Left renal cortex interstitium (tissue), 4 donors: ENCODE results near the gene CLIP4. TPM values are rescaled to one million over a fixed set of nuclear protein-coding genes. Genes with fewer than 3 reads are reported as not detected.
"Not testable (repeated sequence)": the region's sequence is repeated elsewhere in the genome, so short reads cannot be mapped to it uniquely, and the experiment has no call there.

ENCODE experiments used
- DNase-seq, 4 donors: peaks; one replicate each; pipeline ENCODE4 v3.0.0-alpha.2; 2013; ENCODE audit warnings: low read depth in 4 of 4, low spot score in 2 of 4, missing footprints in 1 of 4
- polyA plus RNA-seq, 4 donors: library from polyadenylated mRNA; unstranded; fragments of 120-200 nt; gene quantifications; one replicate each; pipeline ENCODE4 v1.2.1, GENCODE V29; 2013; ENCODE audit not compliant: insufficient read length in 4 of 4

Gene CLIP4
- 10 to 100 TPM; 13.8 to 26.2 (median 18.1) TPM for polyA plus RNA-seq

DNA sequence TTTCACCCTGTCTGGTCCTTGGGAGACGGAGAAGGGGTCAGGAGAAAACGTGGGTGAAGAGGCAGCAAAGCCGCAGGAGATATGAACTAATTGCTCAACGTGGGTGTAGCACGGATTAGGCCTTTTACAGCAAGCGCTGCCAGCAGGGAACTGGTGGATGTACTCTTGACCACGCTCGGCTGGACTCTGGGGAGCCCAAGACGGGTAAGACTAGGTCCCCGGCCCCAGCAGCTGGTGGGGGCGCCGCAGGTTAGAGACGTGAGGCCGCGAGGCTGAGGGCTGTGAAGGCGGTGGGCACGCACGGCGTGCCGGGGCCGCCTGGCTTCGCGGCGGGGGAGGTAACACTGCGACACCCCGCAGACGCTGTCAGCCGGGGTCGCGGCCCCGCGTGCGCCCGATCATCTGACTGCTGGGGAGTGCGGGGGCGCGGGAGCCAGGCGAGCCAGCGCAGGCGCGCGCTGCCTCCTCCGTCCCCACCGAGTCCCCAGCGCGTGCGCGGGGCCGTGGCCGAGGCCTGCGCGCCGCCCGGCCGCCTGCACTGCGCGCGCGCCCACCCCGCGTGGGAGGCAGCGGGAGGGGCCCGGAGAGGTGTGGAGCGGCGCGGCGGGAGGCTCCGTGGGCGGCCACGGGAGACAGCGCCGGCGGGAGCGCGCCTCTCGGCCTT, at the start of gene CLIP4:
TSS of gene CLIP4 (plus strand) at position 470 of the 664 bp plus-strand sequence. CDS start 5,974 bp downstream, outside the sequence.
- no peak for DNase-seq

DNA sequence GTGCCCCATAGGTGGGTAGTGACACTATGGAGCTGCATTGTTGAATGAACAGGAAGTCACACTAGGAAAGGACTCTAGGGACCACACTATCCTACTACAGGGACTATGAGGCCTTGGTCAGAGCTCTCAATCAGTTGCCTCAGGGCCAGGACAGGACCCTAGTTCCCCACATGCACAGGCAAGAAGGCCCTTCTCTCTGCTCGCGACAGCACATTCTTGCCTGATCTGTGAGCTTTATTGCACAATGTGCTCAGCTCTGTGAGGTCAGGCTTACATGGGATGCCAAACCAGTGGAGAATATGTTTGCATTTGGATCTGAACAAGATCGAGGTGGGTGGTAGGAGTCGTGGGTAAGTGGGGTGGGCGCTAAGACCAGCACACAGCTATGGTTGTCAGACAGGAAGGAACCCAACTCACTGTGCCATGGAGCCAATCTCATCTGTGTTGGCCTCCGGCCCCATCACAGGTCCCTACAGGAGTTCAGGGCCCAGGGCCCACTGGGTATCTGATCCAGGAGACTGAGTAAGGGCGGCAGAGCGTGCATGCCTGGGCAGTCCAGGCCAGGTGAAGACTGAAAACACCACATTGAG, 48.8 kb upstream of the CLIP4 start:
- DNase-seq = no peak

GRCh38 chr2:29066997-29067605, 48.1 kb upstream of the CLIP4 start:
- no peak for DNase-seq

GRCh38 chr2:29068513-29068912, 46.7 kb upstream of the CLIP4 start:
- DNase-seq = no peak

GRCh38 chr2:29070526-29070925, 44.7 kb upstream of the CLIP4 start:
- DNase-seq = no peak

- no peak for DNase-seq
These were observed 43.9 kb upstream of the CLIP4 start for GRCh38 chr2:29071032-29071975.

DNA sequence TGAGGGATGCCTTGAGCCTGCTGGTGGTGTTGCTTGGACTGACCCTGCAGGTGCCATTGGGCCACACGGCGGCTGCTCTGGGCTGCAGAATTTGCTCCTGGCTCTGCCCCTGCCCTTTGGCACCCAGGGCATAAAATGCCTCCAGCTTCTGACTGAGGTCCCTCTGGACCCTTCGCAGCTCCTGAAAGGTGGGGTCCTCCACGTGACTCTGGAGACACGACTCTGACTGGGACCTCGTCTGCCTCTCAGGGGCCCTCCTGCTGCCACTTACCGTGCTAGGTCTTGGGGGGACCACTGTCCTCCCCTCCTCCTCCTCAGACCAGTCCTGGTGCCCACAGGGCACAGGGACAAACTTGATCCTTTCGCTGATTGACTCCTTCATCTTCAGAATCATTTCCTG, 43.0 kb upstream of the CLIP4 start:
- DNase-seq = no peak

DNA sequence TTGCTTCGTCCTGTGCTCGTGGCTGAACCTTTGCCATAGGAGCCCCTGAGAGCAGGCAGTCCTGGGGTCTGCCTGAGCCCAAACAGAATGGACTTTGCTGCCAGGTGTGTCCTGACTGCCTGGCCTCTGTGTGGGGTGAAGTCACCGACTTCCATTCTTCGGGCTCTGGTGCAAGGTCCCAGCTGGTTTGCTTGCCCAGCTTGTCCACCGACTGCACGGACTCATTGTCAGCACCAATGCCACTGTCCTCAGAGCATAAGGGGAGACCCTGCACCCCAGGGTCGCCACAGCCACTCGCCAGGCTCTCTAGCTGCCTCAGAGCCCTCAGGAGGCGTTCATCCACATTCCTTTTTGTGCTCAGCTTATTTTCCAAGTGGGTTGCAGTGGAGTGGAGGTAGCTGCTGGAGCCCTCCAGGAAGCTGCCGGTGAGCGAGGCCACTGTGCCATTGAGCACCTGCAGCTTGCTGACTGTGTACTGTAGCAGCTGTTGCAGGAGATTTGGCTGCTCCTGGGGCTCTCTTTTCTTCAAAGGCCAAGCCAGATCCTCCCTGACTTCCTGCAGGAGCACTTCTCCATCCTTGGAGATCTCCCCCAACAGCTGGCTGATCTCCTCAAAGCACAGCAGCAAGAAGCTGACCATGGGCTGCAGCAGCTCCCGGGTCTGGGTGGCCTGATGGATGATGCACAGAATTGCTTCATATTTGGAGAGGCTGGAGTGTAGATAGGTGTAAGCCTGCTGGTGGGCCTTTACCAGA, 42.1 kb upstream of the CLIP4 start:
- no peak for DNase-seq

GRCh38 chr2:29073933-29074332, 41.3 kb upstream of the CLIP4 start:
- DNase-seq = no peak

GRCh38 chr2:29074411-29074810, 40.8 kb upstream of the CLIP4 start, which contains the start of gene PCARE:
TSS of gene PCARE (minus strand) at chr2:29074523. CDS start at chr2:29074261, 262 bp downstream.
- DNase-seq = no peak

DNA sequence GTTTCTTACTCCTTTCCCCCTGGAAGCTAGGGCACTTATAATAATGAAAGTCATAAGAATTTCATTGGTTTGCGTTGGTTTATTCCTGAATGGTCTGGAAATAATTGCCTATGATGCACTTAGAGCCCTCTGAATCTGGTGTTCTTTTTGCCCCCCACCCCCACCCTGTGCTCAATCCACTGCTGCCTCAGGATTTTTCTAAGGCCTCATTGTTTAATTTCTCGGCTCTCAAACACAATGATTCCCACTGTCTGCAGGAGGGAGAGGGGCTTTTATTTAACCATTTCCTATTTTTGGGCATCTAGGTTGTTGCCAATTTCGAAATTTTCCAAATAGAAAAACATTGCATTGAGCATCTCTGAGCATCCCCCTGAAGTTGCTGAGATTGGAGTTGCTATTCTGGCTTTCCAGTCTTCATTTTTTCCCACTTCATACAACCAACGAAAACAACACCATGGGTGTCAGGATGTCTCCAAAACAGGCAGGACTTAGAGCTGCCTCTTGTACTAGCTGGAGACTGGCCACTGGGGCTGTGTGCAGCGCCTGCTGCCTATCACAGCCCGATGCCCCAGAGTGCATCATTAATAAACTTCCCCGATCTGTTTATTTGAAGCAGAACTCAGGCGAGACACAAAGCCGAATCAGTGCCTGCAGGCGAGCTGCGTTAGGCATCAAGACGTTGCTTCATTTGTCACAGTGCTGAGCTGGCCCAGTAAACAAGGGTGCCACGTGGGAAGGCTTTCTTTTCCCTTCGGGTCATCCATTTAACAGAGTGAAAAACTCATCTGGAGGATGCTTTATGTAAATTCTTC, 39.1 kb upstream of the CLIP4 start:
- DNase-seq = no peak

DNA sequence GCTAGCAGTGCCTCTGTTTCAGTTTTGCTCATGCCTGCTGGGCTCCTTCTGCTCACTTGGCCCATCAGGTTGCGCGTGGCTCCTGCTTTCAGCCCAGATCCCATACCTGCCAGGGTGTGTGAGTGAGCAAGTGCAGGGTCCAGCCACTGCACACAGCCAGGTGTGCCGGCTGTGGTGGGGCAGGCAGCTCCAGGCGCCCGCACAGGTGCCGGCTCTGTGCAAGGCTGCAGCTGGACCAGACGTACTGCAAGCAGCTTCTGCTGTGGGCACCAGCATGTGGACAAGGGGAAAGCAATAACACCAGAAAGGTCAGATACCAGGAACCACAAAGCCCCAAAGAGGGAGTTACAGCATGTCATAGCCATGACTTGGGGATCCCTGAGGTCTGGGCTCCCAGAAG, 35.3 kb upstream of the CLIP4 start:
- no peak for DNase-seq

GRCh38 chr2:29080886-29081743, 34.1 kb upstream of the CLIP4 start:
- DNase-seq = no peak

- no peak for DNase-seq
These were observed 32.3 kb upstream of the CLIP4 start for GRCh38 chr2:29082804-29083495.

DNA sequence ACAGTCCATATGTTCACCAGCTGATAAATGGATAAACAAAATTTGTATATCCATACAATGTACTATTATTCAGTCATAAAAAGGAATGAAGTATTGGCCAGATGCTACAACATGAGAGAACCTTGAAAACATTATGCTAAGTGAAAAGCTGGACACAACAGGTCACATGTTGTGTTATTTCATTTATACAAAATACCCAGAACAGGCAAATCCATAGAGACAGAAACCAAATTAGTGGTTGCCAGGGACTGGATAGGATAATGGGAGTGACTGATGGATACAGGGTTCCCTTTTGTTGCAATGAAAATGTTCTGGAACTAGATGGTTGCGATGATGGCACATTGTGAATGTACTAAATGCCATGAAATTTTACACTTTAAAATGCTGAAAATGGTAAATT, 30.7 kb upstream of the CLIP4 start:
- no peak for DNase-seq

DNA sequence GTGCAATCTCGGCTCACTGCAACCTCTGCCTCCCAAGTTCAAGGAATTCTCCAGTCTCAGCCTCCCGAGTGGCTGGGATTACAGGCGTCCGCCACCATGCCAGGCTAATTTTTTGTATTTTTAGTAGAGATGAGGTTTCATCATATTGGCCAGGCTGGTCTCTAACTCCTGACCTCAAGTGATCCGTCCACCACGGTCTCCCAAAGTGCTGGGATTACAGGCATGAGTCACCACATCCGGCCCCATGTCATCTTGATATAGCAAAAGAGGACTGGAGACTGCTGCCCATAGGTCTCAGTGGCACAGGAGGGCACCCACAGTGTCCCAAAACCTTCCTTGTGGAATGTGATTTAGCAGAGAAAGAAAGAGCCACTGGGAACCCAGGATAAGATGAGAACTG, 24.9 kb upstream of the CLIP4 start:
- DNase-seq = not testable (repeated sequence)

DNA sequence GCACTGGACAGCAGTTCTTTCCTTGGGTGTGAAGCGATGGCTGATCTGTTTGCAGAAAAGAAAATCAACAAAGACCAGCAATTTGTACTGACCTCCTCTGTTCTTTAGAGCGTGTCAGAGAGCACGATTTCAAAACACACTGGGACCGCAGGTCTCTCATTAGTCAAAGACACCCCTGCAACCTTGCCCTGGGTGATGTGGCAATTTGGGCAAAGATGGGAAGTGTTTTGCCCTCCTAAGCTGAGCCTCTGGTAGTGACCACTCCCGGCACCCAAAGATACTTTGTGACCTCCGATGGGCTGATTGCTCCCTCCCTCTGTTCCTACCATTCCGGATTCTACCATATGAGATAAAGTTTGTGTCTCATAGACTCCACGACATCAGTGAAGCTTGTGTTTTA, 18.2 kb upstream of the CLIP4 start:
- no peak for DNase-seq

DNA sequence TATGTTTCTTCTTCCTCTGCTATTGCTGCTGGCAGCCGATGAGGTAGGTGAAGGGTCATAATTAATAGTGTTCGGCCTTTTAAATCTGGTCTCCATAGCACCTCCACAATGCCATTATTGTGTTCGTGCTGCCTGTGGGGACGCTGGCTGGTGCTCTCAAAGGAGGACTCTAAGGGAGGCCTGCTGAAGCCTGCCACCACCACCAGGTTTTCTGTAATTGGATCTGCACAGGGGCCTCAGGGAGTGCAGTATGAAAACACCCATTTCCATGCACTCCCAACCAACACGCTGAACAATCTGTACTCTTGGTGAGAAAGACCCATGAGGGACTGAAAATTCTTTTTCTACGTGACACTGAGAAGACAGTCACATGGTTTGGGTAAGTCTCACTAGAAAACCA, 17.6 kb upstream of the CLIP4 start:
- DNase-seq = no peak
